Endothelial cell of umbilical vein (primary cell): ENCODE results near the gene TMOD2. TPM values are rescaled to one million over a fixed set of nuclear protein-coding genes. Genes with fewer than 3 reads are reported as not detected.

Experiments
- BruUV-seq: library from RNA; stranded (reverse); fragments of 400-500 nt; replicated peaks from 2 replicates; lab custom pipeline; 2021; lab: Mats Ljungman, UMichigan
- CTCF ChIA-PET: fragments of 300-600, 350-600 bp; sonication (Branson Sonifier 250); formaldehyde crosslinking; loops from one replicate; lab custom pipeline; 2021; ENCODE audit warnings: antibody characterized with exemption, inconsistent platforms; lab: Charles Lee
- POLR2A ChIA-PET: fragments of 300-600, 350-600 bp; sonication (Branson Sonifier 250); formaldehyde crosslinking; loops from one replicate; lab custom pipeline; 2021; ENCODE audit warnings: antibody characterized with exemption, inconsistent platforms; lab: Charles Lee
- DNase-seq: peaks from one replicate; pipeline ENCODE4 v3.0.0-alpha.2; 2011; ENCODE audit warnings: low read depth, low spot score
- FAIRE-seq: peaks from 2 replicates; lab custom pipeline; 2011; peaks lifted over from hg19 to GRCh38; lab: Jason Lieb, UNC
- H2AFZ ChIP-seq: 2 replicates; pipeline ENCODE4 v1.6.0; 2012; ENCODE audit warnings: low read depth, low read length, control low read depth, inconsistent platforms
- H3K27ac ChIP-seq: 2 replicates; pipeline ENCODE4 v1.5.1; 2011; ENCODE audit warnings: low read depth, mild to moderate bottlenecking, control low read depth, low read length, moderate library complexity; ENCODE audit not compliant: insufficient read depth
- H3K27me3 ChIP-seq, 2 experiments: 2 replicates each; pipeline versions ENCODE4 v1.6.0 to v1.6.1; 2011; ENCODE audit warnings: low read length in 2 of 2, mixed read lengths in 1 of 2; ENCODE audit not compliant: control insufficient read depth in 2 of 2, insufficient read depth in 2 of 2
- H3K36me3 ChIP-seq, 2 experiments: 2 replicates in 1 of 2; 3 replicates in 1 of 2; pipeline ENCODE4 v1.5.1; 2011; ENCODE audit warnings: low read length in 2 of 2, mild to moderate bottlenecking in 1 of 2, moderate library complexity in 1 of 2; ENCODE audit not compliant: control insufficient read depth in 2 of 2, insufficient read depth in 2 of 2; ENCODE audit errors: extremely low read depth in 1 of 2
- H3K4me1 ChIP-seq: 3 replicates; pipeline ENCODE4 v1.5.1; 2011; ENCODE audit warnings: mild to moderate bottlenecking, low read length; ENCODE audit not compliant: control insufficient read depth, insufficient read depth; ENCODE audit errors: extremely low read depth
- H3K4me2 ChIP-seq: 2 replicates; pipeline ENCODE4 v1.6.1; 2011; ENCODE audit warnings: low read length, control low read depth, mixed read lengths; ENCODE audit not compliant: insufficient read depth
- H3K4me3 ChIP-seq, 3 experiments: fragments of 200-600 bp in 1 of 3; sonication (generic), shearing (Covaris generic) in 1 of 3; replicated peaks in 1 of 3; 2 replicates each; pipeline ENCODE4 v1.5.1; 2011 to 2016; ENCODE audit warnings: control low read depth in 3 of 3, low read length in 3 of 3, mild to moderate bottlenecking in 2 of 3, inconsistent platforms in 1 of 3, low read depth in 1 of 3, moderate library complexity in 1 of 3; ENCODE audit not compliant: insufficient read depth in 1 of 3
- H3K79me2 ChIP-seq: 2 replicates; pipeline ENCODE4 v1.6.0; 2012; ENCODE audit warnings: low read length, inconsistent platforms; ENCODE audit not compliant: control insufficient read depth, insufficient read depth
- H3K9ac ChIP-seq: replicated peaks from 2 replicates; pipeline ENCODE3; 2011; ENCODE audit warnings: low read length, control low read depth; ENCODE audit not compliant: insufficient read depth; ENCODE audit errors: extremely low read depth
- H3K9me1 ChIP-seq: replicated peaks from 3 replicates; pipeline ENCODE4 v1.6.0; 2011; ENCODE audit warnings: mild to moderate bottlenecking, low read length; ENCODE audit not compliant: control insufficient read depth, insufficient read depth; ENCODE audit errors: extremely low read depth
- H3K9me3 ChIP-seq: replicated peaks from 2 replicates; pipeline ENCODE4 v1.5.1; 2012; ENCODE audit warnings: low read length, inconsistent platforms; ENCODE audit not compliant: control insufficient read depth, insufficient read depth
- H4K20me1 ChIP-seq: replicated peaks from 2 replicates; pipeline ENCODE3; 2011; ENCODE audit warnings: mild to moderate bottlenecking, low read length; ENCODE audit not compliant: control insufficient read depth, insufficient read depth; ENCODE audit errors: extremely low read depth
- EZH2 ChIP-seq: IDR thresholded peaks from 2 replicates; pipeline ENCODE4 v1.6.1; 2012; ENCODE audit warnings: borderline replicate concordance, low read depth, mild to moderate bottlenecking, moderate library complexity, low read length, inconsistent platforms; ENCODE audit not compliant: severe bottlenecking
- FOS ChIP-seq: IDR thresholded peaks from 2 replicates; pipeline ENCODE4 v1.6.1; 2011; ENCODE audit warnings: mild to moderate bottlenecking, low read length, moderate library complexity, borderline replicate concordance; ENCODE audit not compliant: insufficient read depth
- GATA2 ChIP-seq: IDR thresholded peaks from 2 replicates; pipeline ENCODE4 v1.7.0; 2011; ENCODE audit warnings: low read depth, mild to moderate bottlenecking, moderate library complexity, mixed read lengths, low read length; ENCODE audit not compliant: insufficient read length, insufficient read depth
- JUN ChIP-seq: IDR thresholded peaks from 2 replicates; pipeline ENCODE4 v1.6.1; 2011; ENCODE audit warnings: borderline replicate concordance, low read depth; ENCODE audit not compliant: insufficient read length, insufficient read depth
- MYC ChIP-seq: IDR thresholded peaks from one replicate; pipeline ENCODE4 v1.6.1; 2011; ENCODE audit warnings: mild to moderate bottlenecking, low read depth, low read length
- POLR2A ChIP-seq: IDR thresholded peaks from 2 replicates; pipeline ENCODE4 v1.6.1; 2012; ENCODE audit warnings: low read depth, mild to moderate bottlenecking, control low read depth, low read length
- POLR2AphosphoS5 ChIP-seq: IDR thresholded peaks from 2 replicates; pipeline ENCODE4 v1.6.1; 2012; ENCODE audit warnings: low read depth, mild to moderate bottlenecking, control low read depth, low read length, moderate library complexity; ENCODE audit not compliant: insufficient read depth
- dilution Hi-C: fragments of 300-500 bp; cut with MboI; formaldehyde crosslinking; loops from one replicate; pipeline ENCODE4 v1.15.0; 2019; ENCODE audit warnings: low sequenced_read_pairs; ENCODE audit not compliant: extremely low pct_ligation_motif_present
- intact Hi-C: fragments of 100-400 bp; cut with micrococcal nuclease; formaldehyde crosslinking; loops from one replicate; pipeline ENCODE4 v1.10.0; 2022
- polyA plus RNA-seq, 4 experiments: library from polyadenylated mRNA; depleted of rRNA in 3 of 4; stranded (reverse) in 3 of 4; unstranded in 1 of 4; fragments of >200 nt; gene quantifications; 2 replicates each; pipeline versions ENCODE4 v1.2.1 to v1.2.3, GENCODE V29; 2011 to 2012; ENCODE audit warnings: missing spikeins in 1 of 4
- total RNA-seq: library from RNA; stranded (reverse); gene quantifications from 2 replicates; pipeline ENCODE4 v1.2.3, GENCODE V29; 2021
- TF ChIP-seq, protein P1 (sequence below): IDR thresholded peaks from 2 replicates; pipeline ENCODE4 v1.6.1; 2011; ENCODE audit not compliant: insufficient read depth, insufficient read length
- TF ChIP-seq, protein P2 (sequence below), 2 donors: IDR thresholded peaks; 1 replicate in 1 of 2; 2 replicates in 1 of 2; pipeline ENCODE4 v1.5.1; 2011; ENCODE audit warnings: low read length in 2 of 2, mild to moderate bottlenecking in 2 of 2, moderate library complexity in 2 of 2, control low read depth in 1 of 2, inconsistent platforms in 1 of 2, low read depth in 1 of 2; ENCODE audit not compliant: insufficient read depth in 1 of 2; ENCODE audit errors: extremely low read depth in 1 of 2

Gene TMOD2
- total and polyA plus RNA-seq, 2 donors (not counting 3 experiments of a cell fraction or from before 2014, with no cell fraction given) = 0.46 to 2.7 TPM

DNA sequence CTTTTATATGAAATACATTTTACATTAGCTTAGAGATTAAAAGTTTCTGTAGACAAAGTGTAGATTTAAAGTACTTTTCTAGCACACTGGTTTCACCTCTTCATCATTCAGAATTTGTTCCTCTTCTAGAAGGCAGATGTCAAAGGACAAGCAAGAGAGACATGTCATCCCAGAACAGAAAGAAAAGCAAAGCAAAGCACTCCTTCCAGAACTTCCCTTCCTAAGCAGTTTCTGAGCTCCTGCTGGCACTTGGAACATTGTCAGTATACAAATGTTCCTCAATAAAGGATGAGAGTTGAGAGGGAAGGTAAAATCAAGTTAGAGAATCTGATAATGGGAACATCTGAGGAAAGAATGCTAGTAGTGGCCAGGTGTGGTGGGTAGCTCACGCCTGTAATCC lies 104.2 kb downstream of the TMOD2 start:
- H3K4me2 ChIP-seq = no peak overlapping the region
- intact Hi-C loops (no loop called here), dilution Hi-C loops (no loop called here)
- peaks cover 85% of the 10 kb centered on the region for H3K79me2 ChIP-seq
- no peak overlapping the region for H2AFZ ChIP-seq
- peaks cover 0 to 2% of the 10 kb centered on the region in 2 experiments for H3K36me3 ChIP-seq
- no peaks in the 10 kb centered on the region for H3K9me1 ChIP-seq
- H3K27me3 ChIP-seq = no peaks in the 10 kb centered on the region
- no peaks in the 10 kb centered on the region for H3K9me3 ChIP-seq
- no TSS peak for BruUV-seq
- DNase-seq = no peak
- H3K4me1 ChIP-seq = peaks cover 4% of the 10 kb centered on the region
- H4K20me1 ChIP-seq = peaks cover 8% of the 10 kb centered on the region
- ChIA-PET POLR2A (no interaction called here), CTCF (interaction anchor here (0.7 to 1.5 kb wide), 5 partner anchors 13 to 59 kb away, joined by 3 to 4 read pairs (median 3); no protein-coding TSS in a partner anchor)
- H3K27ac ChIP-seq = no peak overlapping the region
- TF ChIP-seq MYC (no peak), JUN (no peak), GATA2 (no peak), POLR2A (no peak), FOS (no peak), POLR2AphosphoS5 (no peak), EZH2 (no peak)
- TF ChIP-seq, protein P1, sequence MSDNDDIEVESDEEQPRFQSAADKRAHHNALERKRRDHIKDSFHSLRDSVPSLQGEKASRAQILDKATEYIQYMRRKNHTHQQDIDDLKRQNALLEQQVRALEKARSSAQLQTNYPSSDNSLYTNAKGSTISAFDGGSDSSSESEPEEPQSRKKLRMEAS = no peak
- TF ChIP-seq, protein P2, sequence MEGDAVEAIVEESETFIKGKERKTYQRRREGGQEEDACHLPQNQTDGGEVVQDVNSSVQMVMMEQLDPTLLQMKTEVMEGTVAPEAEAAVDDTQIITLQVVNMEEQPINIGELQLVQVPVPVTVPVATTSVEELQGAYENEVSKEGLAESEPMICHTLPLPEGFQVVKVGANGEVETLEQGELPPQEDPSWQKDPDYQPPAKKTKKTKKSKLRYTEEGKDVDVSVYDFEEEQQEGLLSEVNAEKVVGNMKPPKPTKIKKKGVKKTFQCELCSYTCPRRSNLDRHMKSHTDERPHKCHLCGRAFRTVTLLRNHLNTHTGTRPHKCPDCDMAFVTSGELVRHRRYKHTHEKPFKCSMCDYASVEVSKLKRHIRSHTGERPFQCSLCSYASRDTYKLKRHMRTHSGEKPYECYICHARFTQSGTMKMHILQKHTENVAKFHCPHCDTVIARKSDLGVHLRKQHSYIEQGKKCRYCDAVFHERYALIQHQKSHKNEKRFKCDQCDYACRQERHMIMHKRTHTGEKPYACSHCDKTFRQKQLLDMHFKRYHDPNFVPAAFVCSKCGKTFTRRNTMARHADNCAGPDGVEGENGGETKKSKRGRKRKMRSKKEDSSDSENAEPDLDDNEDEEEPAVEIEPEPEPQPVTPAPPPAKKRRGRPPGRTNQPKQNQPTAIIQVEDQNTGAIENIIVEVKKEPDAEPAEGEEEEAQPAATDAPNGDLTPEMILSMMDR (IDR thresholded peaks at IDR 0.05; ENCODE audit: extremely low read depth in 1 of 2, insufficient read depth in 1 of 2, low read depth in 1 of 2, low read length in 2 of 2) = no peak
- no peak overlapping the region for H3K4me3 ChIP-seq
- FAIRE-seq = no peak
- H3K9ac ChIP-seq = no peak overlapping the region
